MCF 10A (cell line): Measurements from ENCODE around the gene KRTAP1-4. TPM values are rescaled to one million over a fixed set of nuclear protein-coding genes. Genes with fewer than 3 reads are reported as not detected.
"Not testable (repeated sequence)": the region's sequence is repeated elsewhere in the genome, so short reads cannot be mapped to it uniquely, and the experiment has no call there.

Source experiments
- BruUV-seq: library from RNA; stranded (reverse); fragments of 400-500 nt; replicated peaks from 2 replicates; lab custom pipeline; 2021; lab: Mats Ljungman, UMichigan
- CTCF ChIA-PET: fragments of 300-600 bp; sonication (Branson Sonifier 250); formaldehyde crosslinking; extraction: SDS; loops from one replicate; lab custom pipeline; 2021; ENCODE audit warnings: antibody characterized with exemption, inconsistent platforms; lab: Yijun Ruan, JAX
- POLR2A ChIA-PET: fragments of 300-600, 350-650 bp; sonication (Branson Sonifier 250); formaldehyde crosslinking; extraction: SDS; loops from one replicate; lab custom pipeline; 2020; ENCODE audit warnings: antibody characterized with exemption, inconsistent platforms; lab: Yijun Ruan, JAX
- DNase-seq: peaks from one replicate; pipeline ENCODE4 v3.0.0-alpha.2; 2018; ENCODE audit not compliant: unreplicated experiment
- H3K27ac Mint-ChIP-seq: one replicate; pipeline ENCODE4 v1.8.0; 2022; ENCODE audit warnings: mild to moderate bottlenecking, low read depth, mixed read lengths; ENCODE audit not compliant: unreplicated experiment
- H3K27me3 Mint-ChIP-seq: one replicate; pipeline ENCODE4 v1.8.0; 2022; ENCODE audit warnings: mixed read lengths; ENCODE audit not compliant: insufficient read depth, unreplicated experiment
- H3K36me3 Mint-ChIP-seq: one replicate; pipeline ENCODE4 v1.8.0; 2022; ENCODE audit warnings: mild to moderate bottlenecking, moderate library complexity, mixed read lengths; ENCODE audit not compliant: insufficient read depth, unreplicated experiment
- H3K4me1 Mint-ChIP-seq: one replicate; pipeline ENCODE4 v1.8.0; 2022; ENCODE audit warnings: mixed read lengths; ENCODE audit not compliant: insufficient read depth, unreplicated experiment
- H3K4me3 Mint-ChIP-seq: one replicate; pipeline ENCODE4 v1.8.0; 2022; ENCODE audit warnings: mild to moderate bottlenecking, moderate library complexity, mixed read lengths; ENCODE audit not compliant: unreplicated experiment
- H3K9me3 Mint-ChIP-seq: one replicate; pipeline ENCODE4 v1.8.0; 2022; ENCODE audit warnings: mixed read lengths; ENCODE audit not compliant: unreplicated experiment
- CTCF ChIP-seq: fragments of 200-600 bp; IDR thresholded peaks from one replicate; pipeline ENCODE4 v1.8.0; 2022; ENCODE audit warnings: antibody characterized with exemption, mild to moderate bottlenecking; ENCODE audit not compliant: unreplicated experiment
- intact Hi-C: fragments of 100-400 bp; cut with micrococcal nuclease; formaldehyde crosslinking; loops from 2 replicates; pipeline ENCODE4 v1.14.1; 2022
- total RNA-seq: library from RNA; stranded (reverse); gene quantifications from 2 replicates; pipeline ENCODE4 v1.2.3, GENCODE V29; 2022

KRTAP1-4 gene
- total RNA-seq, 1 experiment from 2014 or later: not detected

GRCh38 chr17:41002814-41003213 is 27.2 kb downstream of the KRTAP1-4 start:
- no peak overlapping the region for H3K4me3 Mint-ChIP-seq
- H3K4me1 Mint-ChIP-seq: peaks cover 18% of the 10 kb centered on the region
- no peaks in the 10 kb centered on the region for H3K27me3 Mint-ChIP-seq
- intact Hi-C loops: no loop called here
- POLR2A ChIA-PET: no interaction called here
- BruUV-seq: no TSS peak
- no peaks in the 10 kb centered on the region for H3K9me3 Mint-ChIP-seq
- DNase-seq: peak; percentile 50
- H3K36me3 Mint-ChIP-seq: no peaks in the 10 kb centered on the region
- H3K27ac Mint-ChIP-seq: no peak overlapping the region
- CTCF ChIA-PET: no interaction called here
- TF ChIP-seq CTCF: no peak

GRCh38 chr17:41001795-41002194 is 28.2 kb downstream of the KRTAP1-4 start:
- Mint-ChIP-seq H3K9me3 (no peaks in the 10 kb centered on the region), H3K27me3 (no peaks in the 10 kb centered on the region), H3K4me3 (no peak overlapping the region), H3K27ac (no peak overlapping the region), H3K36me3 (no peaks in the 10 kb centered on the region), H3K4me1 (peaks cover 18% of the 10 kb centered on the region)
- DNase-seq: no peak
- intact Hi-C loops: no loop called here
- no TSS peak for BruUV-seq
- CTCF ChIA-PET: no interaction called here
- POLR2A ChIA-PET: no interaction called here
- TF ChIP-seq CTCF: no peak

GRCh38 chr17:40999563-40999962 is 30.4 kb downstream of the KRTAP1-4 start, which contains the start of gene KRTAP3-2:
Gene KRTAP3-2 (minus strand): TSS chr17:40999906. CDS start chr17:40999853, 53 bp downstream.
- H3K36me3 Mint-ChIP-seq, BruUV-seq, H3K9me3 Mint-ChIP-seq, H3K27me3 Mint-ChIP-seq, H3K27ac Mint-ChIP-seq, H3K4me3 Mint-ChIP-seq, intact Hi-C loops, CTCF ChIA-PET, DNase-seq, POLR2A ChIA-PET: not testable (repeated sequence)
- H3K4me1 Mint-ChIP-seq: peaks cover 18% of the 10 kb centered on the region

GRCh38 chr17:40997361-40997760 is 32.6 kb downstream of the KRTAP1-4 start:
- H3K4me3 Mint-ChIP-seq: no peak overlapping the region
- ChIA-PET POLR2A (no interaction called here), CTCF (no interaction called here)
- peaks cover 3% of the 10 kb centered on the region for H3K4me1 Mint-ChIP-seq
- no peak for DNase-seq
- intact Hi-C loops: no loop called here
- TF ChIP-seq CTCF: no peak
- no peaks in the 10 kb centered on the region for H3K36me3 Mint-ChIP-seq
- BruUV-seq: no TSS peak
- H3K27me3 Mint-ChIP-seq: no peaks in the 10 kb centered on the region
- no peaks in the 10 kb centered on the region for H3K9me3 Mint-ChIP-seq
- no peak overlapping the region for H3K27ac Mint-ChIP-seq

GRCh38 chr17:40996829-40997228 is 33.2 kb downstream of the KRTAP1-4 start:
- intact Hi-C loops: no loop called here
- H3K4me1 Mint-ChIP-seq: no peaks in the 10 kb centered on the region
- no peaks in the 10 kb centered on the region for H3K9me3 Mint-ChIP-seq
- no peaks in the 10 kb centered on the region for H3K36me3 Mint-ChIP-seq
- BruUV-seq: no TSS peak
- ChIA-PET POLR2A (no interaction called here), CTCF (no interaction called here)
- no peak for DNase-seq
- no peak overlapping the region for H3K27ac Mint-ChIP-seq
- no peak for TF ChIP-seq CTCF
- H3K27me3 Mint-ChIP-seq: no peaks in the 10 kb centered on the region
- no peak overlapping the region for H3K4me3 Mint-ChIP-seq
